PC-9 (cell line): ENCODE data around the gene SDHB.

Experiments used
- EZH2 ChIP-seq: fragments of 200-600 bp; sonication (generic); IDR thresholded peaks from 2 replicates; pipeline ENCODE4 v1.8.0; 2017; ENCODE audit warnings: antibody characterized with exemption, low read depth
- TF ChIP-seq, protein P1 (sequence below): fragments of 200-600 bp; sonication (generic); conservative IDR thresholded peaks from 2 replicates; pipeline ENCODE4 v1.6.1; 2017; ENCODE audit warnings: mixed run types, antibody characterized with exemption, mild to moderate bottlenecking, moderate library complexity

DNA sequence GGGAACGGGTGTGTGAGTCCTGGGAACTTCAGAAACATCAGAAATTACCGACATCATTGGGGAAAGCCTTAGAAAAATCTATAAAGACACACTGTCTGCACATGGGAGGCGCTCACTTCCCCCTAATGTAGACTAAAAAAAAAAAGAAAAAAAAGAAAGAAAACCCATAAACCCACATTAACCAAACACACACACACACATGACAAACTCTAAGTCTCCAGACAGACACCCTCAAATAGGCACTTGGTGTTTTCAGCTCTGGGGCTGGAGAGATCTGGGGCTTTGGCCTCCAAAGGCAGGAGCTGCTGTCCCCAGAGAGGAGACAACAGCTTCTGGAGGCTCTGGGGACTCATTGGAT lies 13.2 kb upstream of the SDHB start:
- TF ChIP-seq, protein P1, sequence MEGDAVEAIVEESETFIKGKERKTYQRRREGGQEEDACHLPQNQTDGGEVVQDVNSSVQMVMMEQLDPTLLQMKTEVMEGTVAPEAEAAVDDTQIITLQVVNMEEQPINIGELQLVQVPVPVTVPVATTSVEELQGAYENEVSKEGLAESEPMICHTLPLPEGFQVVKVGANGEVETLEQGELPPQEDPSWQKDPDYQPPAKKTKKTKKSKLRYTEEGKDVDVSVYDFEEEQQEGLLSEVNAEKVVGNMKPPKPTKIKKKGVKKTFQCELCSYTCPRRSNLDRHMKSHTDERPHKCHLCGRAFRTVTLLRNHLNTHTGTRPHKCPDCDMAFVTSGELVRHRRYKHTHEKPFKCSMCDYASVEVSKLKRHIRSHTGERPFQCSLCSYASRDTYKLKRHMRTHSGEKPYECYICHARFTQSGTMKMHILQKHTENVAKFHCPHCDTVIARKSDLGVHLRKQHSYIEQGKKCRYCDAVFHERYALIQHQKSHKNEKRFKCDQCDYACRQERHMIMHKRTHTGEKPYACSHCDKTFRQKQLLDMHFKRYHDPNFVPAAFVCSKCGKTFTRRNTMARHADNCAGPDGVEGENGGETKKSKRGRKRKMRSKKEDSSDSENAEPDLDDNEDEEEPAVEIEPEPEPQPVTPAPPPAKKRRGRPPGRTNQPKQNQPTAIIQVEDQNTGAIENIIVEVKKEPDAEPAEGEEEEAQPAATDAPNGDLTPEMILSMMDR, result no peak
- TF ChIP-seq EZH2, result no peak
